ENCODE measurements around the gene ZNF254. TPM values are rescaled to one million over a fixed set of nuclear protein-coding genes. Genes with fewer than 3 reads are reported as not detected.
"Not testable (repeated sequence)": the region's sequence is repeated elsewhere in the genome, so short reads cannot be mapped to it uniquely, and the experiment has no call there.

Gene ZNF254
- 1.3 and 2.1 TPM in 2 replicates for total RNA-seq (2014; rRNA removed; shearing (Covaris generic); ENCODE audit: low replicate concordance)

DNA sequence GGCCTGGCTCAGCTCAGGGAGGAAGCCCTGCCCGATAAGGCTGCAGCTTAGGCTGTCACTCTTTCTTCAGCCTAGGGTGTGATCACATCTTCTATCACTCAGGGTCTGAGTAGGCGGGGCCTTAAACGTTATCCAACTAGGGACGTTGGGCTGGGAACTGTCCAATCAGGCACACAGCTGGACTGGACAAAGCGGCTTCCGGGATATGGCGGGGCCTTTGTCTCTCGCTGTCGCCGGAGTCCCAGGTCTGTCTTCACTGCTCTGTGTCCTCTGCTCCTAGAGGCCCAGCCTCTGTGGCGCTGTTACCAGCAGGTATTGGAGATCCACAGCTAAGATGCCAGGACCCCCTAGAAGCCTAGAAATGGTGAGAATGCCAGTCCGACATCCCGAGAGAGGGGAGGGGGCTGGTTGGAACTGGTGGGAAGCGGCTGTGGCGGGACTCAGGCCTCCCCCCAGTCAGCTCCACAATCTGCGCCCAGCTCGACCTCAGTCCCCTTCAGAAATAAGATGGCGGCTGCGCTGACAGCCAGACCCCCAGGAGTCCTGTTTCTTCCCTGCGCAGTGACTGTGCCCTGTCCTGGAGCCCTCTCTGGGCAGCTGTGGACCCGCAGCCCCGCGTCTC, at the start of gene ZNF254:
ZNF254 (plus strand) TSS at position 214 of the 622 bp plus-strand sequence; CDS start at position 335, 121 bp downstream.
- peak; percentile 87 for DNase-seq
- Histone ChIP-seq H3K9me3 (no peaks in the 10 kb centered on the region), H3K4me3 (peak within 1 kb of the TSS; percentile 62), H3K36me3 (no peaks in the 10 kb centered on the region; the same call in 1 of the 2 replicates), H3K27me3 (no peaks in the 10 kb centered on the region)

DNA sequence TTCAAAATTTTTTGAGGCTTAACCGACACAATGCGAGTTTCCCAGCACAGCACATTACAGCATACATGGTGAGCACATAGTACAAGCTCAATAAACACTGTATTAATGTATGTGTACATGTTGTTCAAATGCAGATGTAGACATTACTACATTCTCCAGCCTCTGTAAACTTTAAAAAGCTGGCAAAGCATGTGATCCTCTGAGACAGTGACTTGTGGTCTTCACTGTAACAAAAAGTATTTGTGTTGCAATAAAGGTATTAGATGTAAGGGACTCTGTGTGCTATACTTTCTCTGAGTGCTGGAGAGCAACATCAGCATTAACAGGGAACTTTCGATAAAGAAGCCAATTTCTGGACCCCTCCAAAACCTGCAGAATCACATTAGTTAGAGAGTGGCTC, 46.4 kb upstream of the ZNF254 start:
- H3K4me3 ChIP-seq = no peak overlapping the region
- no peaks in the 10 kb centered on the region; the same call in none of the 2 replicates for H3K36me3 ChIP-seq
- H3K9me3 ChIP-seq = no peaks in the 10 kb centered on the region
- no peak for DNase-seq
- H3K27me3 ChIP-seq = no peaks in the 10 kb centered on the region

DNA sequence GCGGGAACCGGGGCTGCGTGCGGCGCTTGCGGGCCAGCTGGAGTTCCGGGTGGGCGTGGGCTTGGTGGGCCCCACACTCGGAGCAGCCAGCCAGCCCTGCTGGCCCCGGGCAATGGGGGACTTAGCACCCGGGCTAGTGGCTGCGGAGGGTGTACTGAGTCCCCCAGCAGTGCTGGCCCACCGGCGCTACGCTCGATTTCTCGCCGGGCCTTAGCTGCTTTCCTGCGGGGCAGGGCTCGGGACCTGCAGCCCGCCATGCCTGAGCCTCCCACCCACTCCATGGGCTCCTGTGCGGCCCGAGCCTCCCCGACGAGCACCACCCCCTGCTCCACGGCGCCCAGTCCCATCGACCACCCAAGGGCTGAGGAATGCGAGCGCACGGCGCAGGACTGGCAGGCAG, 45.7 kb upstream of the ZNF254 start:
- not testable (repeated sequence) for DNase-seq, H3K9me3 ChIP-seq, H3K36me3 ChIP-seq, H3K4me3 ChIP-seq, H3K27me3 ChIP-seq

DNA sequence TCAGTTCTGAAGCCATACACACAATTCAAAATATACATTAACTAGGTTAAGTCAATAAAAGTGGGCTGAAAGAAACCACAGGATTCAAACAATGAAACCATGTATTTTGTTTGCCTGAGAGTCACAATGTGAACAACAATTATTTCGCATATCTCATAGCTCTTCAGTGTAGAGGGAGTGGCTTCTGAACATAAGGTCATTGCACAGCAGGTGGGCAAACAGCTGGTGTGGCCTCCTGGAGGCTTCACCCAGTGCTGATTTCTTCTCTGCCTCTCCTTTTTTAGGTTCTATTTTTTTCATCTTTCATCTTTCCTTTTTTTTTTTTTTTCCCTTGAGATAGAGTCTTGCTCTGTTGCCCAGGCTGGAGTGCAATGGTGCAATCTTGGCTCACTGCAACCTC, 40.4 kb upstream of the ZNF254 start:
- DNase-seq = no peak
- Histone ChIP-seq H3K27me3 (no peaks in the 10 kb centered on the region), H3K4me3 (no peak overlapping the region), H3K9me3 (no peaks in the 10 kb centered on the region), H3K36me3 (peaks cover 6% of the 10 kb centered on the region)

DNA sequence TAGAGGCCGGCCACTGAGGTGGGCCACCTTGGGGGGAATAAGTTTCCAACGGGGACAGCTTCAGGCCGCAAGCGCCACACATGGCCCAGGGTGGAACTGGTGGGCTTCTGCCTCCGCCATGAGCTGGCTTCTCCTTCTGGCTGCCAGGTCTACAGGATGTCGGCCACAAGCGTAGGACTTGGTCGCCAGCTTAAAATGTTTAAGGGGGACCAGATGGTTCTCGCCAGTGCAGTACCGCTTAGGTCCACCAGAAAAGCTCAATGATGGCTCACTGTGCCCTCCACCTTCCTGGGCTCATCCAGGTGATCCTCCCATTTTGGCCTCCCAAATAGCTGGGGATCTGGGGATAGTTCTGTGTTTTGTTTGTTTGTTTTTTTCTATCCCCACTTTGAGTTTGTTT, 38.7 kb upstream of the ZNF254 start:
- H3K36me3 ChIP-seq = peaks cover 17% of the 10 kb centered on the region

DNA sequence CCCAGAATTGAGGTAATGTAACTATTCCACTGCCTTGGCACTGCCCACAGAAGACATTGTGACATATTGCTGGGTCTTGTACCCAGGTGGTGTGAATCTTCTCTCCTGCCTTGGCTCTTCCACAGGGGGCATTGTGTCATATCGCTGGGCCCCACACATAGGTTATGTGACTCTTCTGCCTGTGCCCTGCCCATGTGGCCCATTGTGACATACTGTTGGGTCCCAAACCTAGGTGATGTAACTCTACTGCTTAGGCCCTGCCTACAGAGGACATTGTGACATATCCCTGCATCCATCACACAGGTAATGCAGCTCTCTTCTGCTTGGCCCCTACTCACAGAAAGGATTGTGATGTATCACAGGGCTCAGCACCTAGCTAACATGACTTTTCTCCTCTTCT, 37.5 kb upstream of the ZNF254 start:
- Histone ChIP-seq H3K27me3 (no peaks in the 10 kb centered on the region), H3K36me3 (peaks cover 17% of the 10 kb centered on the region), H3K9me3 (no peaks in the 10 kb centered on the region), H3K4me3 (no peak overlapping the region)
- DNase-seq = no peak

More for the DNA sequence above, 38.7 kb upstream of the ZNF254 start:
- H3K27me3 ChIP-seq = no peaks in the 10 kb centered on the region
- no peaks in the 10 kb centered on the region for H3K9me3 ChIP-seq
- no peak overlapping the region for H3K4me3 ChIP-seq
- DNase-seq = no peak

DNA sequence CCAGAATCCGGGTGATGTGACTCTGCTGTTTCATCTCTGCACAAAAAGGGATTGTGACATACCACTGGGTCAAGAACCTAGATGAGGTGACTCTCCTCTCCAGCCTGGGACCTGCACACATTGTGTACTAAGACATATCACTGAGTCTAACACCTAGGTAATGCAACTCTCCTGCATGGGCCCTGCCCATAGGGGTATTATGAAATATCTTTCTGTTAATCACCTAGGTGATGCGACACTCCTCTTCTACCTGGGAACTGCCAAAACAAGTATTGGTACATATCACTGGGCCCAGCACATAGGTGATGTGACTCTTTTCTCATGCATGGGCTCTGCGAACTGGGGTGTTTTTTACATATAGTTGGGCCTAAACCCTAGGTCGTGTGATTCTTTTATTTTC, 35.5 kb upstream of the ZNF254 start:
- H3K27me3 ChIP-seq = no peaks in the 10 kb centered on the region
- no peak overlapping the region for H3K4me3 ChIP-seq
- DNase-seq = no peak
- H3K9me3 ChIP-seq = no peaks in the 10 kb centered on the region
- H3K36me3 ChIP-seq = peaks cover 17% of the 10 kb centered on the region

DNA sequence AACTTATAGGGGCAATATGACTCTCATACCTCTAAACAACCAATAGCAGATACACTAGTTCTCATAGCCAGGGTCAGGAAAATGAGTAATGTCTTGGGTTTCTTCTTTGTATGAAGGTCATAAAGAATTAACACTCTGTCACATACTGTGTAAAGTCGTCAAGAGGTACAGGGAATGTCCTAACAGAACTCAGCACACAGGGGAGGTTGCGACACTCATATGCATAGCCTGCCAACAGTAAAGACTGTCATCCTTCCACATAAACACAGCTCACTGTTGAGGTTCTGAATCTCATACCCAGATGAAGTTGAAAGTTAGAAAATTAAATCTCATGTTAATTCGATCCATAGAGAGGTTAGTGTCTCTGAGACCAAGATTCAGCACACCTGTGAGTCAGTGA, 34.2 kb upstream of the ZNF254 start:
- no peaks in the 10 kb centered on the region for H3K27me3 ChIP-seq
- H3K9me3 ChIP-seq = no peaks in the 10 kb centered on the region
- no peak overlapping the region for H3K4me3 ChIP-seq
- no peak for DNase-seq
- peaks cover 17% of the 10 kb centered on the region for H3K36me3 ChIP-seq

DNA sequence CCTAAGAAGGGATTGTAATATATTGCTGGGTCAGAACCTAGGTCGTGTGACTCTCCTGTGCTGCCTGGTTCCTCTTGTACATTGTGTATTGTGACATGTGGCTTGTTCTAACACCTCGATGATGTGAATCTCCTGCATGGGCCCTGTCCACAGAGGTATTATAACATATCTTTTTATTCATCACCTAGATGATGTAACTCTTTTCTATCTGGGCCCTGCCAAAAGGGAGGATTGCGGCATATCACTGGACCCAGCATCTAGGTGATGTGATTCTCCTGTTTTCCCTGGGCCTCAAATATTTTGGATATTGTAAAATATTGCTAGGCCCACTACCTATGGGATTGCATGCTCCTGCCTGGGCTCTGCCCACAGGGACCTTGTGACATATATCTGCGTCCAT, 33.4 kb upstream of the ZNF254 start:
- Histone ChIP-seq H3K27me3 (no peaks in the 10 kb centered on the region), H3K9me3 (no peaks in the 10 kb centered on the region), H3K36me3 (peaks cover 16% of the 10 kb centered on the region), H3K4me3 (no peak overlapping the region)
- no peak for DNase-seq

DNA sequence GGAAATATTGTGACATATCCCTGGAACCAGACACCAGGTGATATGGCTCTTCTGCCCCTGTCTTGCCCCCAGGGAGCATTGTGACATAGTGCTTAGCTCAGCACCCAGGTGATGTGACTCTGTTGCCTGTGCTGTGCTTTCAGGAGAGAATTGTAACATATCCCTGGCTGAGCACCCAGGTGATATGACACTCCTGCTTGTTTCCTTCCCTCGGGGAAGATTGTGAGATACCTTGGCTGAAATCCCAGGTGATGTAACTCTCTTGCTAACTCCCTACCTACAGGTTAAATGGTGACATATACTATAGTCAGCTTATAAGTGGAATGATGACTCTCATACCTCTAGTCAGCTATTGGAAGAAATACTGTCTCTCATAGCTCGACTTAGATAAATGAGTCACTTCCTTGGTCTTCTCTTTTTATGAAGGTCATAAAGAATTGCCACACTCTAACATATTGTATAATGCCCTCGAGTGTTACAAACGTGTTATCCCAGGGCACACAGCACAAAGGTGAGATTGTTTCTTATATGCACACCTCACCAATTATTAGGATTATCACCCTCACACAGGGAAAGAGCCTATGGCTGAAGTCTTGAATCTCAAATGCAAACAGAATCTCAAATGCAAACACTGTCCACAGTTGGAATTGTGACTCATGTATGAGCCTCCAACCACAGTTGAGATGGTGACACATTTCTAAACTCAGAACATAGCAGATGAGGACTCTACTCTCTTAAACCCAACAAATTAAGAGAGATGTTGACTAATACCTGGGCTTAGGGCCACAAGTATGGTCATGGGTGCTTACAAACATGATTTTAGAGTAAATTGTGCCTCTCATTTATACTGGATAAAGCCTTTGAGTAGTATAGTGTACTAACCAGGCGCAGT, 32.7 kb upstream of the ZNF254 start:
- no peaks in the 10 kb centered on the region for H3K27me3 ChIP-seq
- no peaks in the 10 kb centered on the region for H3K9me3 ChIP-seq
- DNase-seq = peak; percentile 45
- peaks cover 14% of the 10 kb centered on the region for H3K36me3 ChIP-seq
- H3K4me3 ChIP-seq = no peak overlapping the region

DNA sequence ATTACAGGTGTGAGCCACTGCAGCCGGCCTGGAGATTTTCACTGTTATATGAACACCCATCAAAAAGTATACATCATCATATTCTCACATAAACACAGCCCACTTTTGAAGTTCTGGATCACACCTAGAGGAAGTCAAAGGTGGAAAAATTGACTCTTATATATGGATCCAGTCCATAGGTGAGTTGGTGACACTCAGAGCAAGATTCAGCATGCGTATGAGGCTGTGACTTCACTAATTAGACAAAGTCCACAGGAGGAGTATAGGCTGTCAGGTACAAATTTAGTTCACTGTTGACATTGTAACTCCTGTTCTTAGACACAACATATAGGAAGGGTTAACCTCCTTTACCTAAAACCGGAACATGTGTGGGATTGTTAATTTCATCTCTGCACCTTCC, 31.4 kb upstream of the ZNF254 start:
- H3K4me3 ChIP-seq = no peak overlapping the region
- DNase-seq = no peak
- H3K9me3 ChIP-seq = no peaks in the 10 kb centered on the region
- H3K27me3 ChIP-seq = no peaks in the 10 kb centered on the region
- peaks cover 11% of the 10 kb centered on the region for H3K36me3 ChIP-seq

DNA sequence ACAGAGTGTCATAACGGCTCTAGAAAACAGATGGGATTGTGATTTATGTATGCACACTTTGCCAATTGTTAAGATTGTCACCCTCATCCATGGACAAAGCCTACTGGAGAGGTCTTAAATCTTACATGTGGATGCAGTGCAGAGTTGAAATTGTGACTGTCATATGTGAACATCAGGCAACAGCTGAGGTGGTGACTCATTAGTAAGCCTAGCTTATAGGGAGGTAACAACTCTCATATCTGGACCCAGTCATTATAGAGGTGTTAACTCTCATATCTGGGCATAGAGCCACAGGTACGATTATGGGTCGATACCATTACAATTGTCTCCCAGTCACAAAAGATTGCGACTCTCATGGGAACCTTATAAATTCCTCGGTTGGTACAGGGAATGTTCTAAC, 29.8 kb upstream of the ZNF254 start:
- H3K9me3 ChIP-seq = no peaks in the 10 kb centered on the region
- no peak for DNase-seq
- H3K4me3 ChIP-seq = no peak overlapping the region
- H3K36me3 ChIP-seq = peaks cover 7% of the 10 kb centered on the region
- no peaks in the 10 kb centered on the region for H3K27me3 ChIP-seq

DNA sequence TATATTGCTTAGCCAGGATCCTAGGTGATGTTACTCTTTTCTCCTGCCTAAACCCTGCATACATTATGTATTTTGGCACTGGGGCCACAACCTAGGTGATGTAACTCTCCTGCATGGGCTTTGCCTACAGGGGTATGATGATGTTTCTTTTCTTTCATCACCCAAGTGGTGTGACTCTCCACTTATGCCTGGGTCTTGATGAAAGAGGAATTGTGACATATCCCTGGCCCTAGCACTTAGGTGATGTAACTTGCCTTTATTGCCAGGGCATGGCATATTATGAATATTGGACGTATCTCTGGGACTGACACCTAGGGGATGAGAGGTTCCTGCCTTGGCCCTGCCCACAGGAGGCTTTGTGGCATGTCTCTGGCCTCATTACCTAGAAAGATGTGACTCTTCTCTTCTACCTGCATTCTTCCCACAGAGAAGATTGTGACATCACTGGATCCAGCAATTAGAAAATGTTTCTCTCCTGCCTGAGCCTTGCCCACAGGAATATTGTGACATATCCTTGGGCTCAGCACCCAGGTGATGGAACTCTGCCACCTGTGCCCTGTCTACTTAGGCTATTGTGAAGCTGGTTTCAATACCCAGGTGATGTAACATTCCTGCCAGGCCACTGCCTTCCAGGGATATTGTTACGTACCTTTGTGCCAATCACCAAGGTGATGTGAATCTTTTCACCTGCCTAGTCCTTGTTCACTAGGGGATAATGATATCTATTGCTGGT, 27.3 kb upstream of the ZNF254 start:
- H3K27me3 ChIP-seq = no peaks in the 10 kb centered on the region
- H3K9me3 ChIP-seq = no peaks in the 10 kb centered on the region
- no peak for DNase-seq
- no peaks in the 10 kb centered on the region; the same call in 1 of the 2 replicates for H3K36me3 ChIP-seq
- H3K4me3 ChIP-seq = no peak overlapping the region

DNA sequence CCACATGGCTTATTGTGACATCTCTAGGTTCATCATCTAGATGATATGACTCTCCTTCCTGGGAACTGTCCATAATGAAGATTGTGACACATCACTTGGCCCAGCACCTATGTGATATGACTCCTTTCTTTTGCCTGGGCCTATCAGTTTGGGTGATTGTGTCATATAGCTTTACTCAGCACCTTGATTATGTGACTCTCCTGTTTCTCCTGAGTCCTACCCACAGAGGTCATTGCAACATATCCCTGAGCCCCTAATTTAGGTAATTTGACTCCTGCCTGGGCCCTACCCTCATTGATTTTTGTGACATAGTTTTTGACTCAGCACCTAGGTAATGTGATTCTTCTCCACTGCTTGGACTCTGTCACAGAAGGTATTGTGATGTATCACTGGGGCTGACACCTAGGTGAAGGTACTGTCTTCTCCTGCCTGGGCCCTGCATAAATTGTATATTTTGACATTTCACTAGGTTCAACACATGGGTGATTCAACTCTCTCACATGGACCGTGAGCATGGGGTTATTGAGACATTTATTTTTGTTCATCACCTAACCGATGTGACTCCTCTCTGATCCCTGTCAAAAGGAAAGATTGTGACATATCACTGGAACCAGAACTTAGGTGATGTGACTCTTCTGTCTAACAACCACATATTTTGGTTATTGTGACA, 26.2 kb upstream of the ZNF254 start:
- H3K9me3 ChIP-seq = no peaks in the 10 kb centered on the region
- H3K4me3 ChIP-seq = no peak overlapping the region
- DNase-seq = no peak
- H3K27me3 ChIP-seq = no peaks in the 10 kb centered on the region
- H3K36me3 ChIP-seq = no peaks in the 10 kb centered on the region; the same call in none of the 2 replicates

DNA sequence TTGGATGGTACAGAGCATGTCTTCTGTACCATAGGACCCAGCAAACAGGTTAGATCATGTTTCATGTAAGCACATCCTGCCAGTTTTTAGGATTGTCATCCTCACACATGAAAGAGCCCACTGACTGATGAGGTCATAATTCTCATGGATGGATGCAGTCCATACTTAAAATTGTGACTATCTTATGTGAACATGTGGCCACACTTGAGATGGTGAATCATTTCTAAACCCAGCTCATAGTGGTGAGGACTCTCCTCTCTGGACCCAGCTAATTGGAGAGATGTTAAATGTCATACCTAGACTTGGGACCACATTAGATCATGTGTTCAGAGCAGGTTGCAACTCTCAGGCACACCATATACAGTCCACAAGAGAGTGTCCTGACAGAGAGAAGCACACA, 24.8 kb upstream of the ZNF254 start:
- H3K36me3 ChIP-seq = no peaks in the 10 kb centered on the region; the same call in 1 of the 2 replicates
- H3K4me3 ChIP-seq = no peak overlapping the region
- no peak for DNase-seq
- H3K27me3 ChIP-seq = no peaks in the 10 kb centered on the region
- H3K9me3 ChIP-seq = no peaks in the 10 kb centered on the region

DNA sequence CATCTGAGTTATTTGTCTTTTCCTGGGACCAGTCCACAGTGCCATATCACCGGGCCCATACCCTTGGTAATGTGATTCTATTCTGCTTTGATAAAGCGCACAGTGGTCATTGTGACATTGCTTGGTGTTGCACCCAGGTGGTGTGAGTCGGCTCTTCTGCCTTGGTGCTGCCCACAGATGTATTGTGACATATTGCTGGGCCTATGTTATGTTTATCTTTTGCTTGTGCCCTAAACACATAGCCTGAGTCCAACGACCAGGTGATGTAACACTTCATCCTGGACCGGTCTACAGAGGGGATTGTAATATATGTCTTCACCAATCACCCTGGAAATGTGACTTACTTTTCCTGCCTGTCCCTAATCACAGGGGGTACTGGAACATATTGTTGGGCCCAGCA, 23.7 kb upstream of the ZNF254 start:
- DNase-seq = no peak
- H3K4me3 ChIP-seq = no peak overlapping the region
- no peaks in the 10 kb centered on the region; the same call in 1 of the 2 replicates for H3K36me3 ChIP-seq
- H3K9me3 ChIP-seq = no peaks in the 10 kb centered on the region
- H3K27me3 ChIP-seq = no peaks in the 10 kb centered on the region

DNA sequence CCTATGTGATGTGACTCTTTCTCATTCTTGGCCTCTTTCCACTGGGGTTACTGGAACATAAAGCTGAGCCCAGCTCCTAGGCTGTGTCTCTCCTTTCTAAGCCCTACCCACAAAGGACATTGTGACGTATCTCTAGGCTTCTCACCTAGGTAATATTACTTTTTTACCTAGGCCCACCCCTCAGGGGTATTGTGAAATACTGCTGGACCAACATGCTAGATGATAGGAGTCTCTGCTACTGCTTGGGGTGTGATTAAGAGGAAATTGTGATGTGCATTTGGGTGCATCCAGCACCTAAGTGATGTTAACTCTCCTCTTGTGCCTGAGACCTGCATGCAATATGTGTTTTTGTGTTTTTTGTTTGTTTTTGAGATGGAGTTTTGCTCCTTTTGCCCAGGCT, 22.8 kb upstream of the ZNF254 start:
- DNase-seq = no peak
- no peaks in the 10 kb centered on the region; the same call in 1 of the 2 replicates for H3K36me3 ChIP-seq
- no peak overlapping the region for H3K4me3 ChIP-seq
- H3K27me3 ChIP-seq = no peaks in the 10 kb centered on the region
- H3K9me3 ChIP-seq = no peaks in the 10 kb centered on the region

Measured in MG63 (cell line).